ENCODE measurements around the gene MRPL52. TPM values are rescaled to one million over a fixed set of nuclear protein-coding genes. Genes with fewer than 3 reads are reported as not detected.

MRPL52 gene
- total and polyA plus RNA-seq, 2 of the 13 experiments (the other 11 are each of a cell fraction or from before 2014, with no cell fraction given), result 118 to 329 TPM

DNA sequence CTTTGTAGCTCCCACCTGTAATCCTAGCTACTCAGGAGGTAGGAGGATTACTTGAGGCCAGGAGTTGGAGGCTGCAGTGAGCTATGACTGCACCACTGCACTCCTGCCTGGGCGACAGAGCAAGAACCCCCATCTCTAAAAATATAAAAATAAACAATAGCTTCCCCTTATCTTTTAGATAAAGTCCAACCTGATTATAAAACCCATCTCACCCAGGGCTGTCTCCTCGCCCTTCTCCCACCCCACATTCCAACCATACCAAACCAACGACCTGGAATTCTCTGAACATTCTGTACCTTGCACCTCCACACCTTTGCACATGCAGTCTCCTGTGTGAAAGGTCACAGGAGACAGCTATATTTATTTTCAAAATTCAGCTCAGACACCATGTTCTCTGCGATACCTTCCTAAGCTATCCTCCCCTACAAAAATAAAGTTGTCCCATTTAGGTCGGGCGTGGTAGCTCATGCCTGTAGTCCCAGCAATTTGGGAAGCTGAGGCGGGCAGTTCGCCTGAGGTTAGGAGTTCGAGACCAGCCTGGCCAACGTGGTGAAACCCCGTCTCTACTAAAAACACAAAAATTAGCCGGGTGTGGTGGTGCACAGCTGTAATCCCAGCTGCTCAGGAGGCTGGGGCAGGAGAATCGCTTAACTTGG lies 22.1 kb upstream of the MRPL52 start (continued):
- TF ChIP-seq MTF2 (CRISPR knock-in tag; IDR thresholded peaks at IDR 0.05; ENCODE audit: borderline replicate concordance) (no peak), HOXD1 (CRISPR knock-in tag; IDR thresholded peaks at IDR 0.05) (no peak), ZBTB46 (CRISPR knock-in tag; IDR thresholded peaks at IDR 0.05; ENCODE audit: borderline replicate concordance) (no peak), ZNF841 (CRISPR knock-in tag; IDR thresholded peaks at IDR 0.05; ENCODE audit: borderline replicate concordance) (no peak), MXD4 (CRISPR knock-in tag; IDR thresholded peaks at IDR 0.05) (no peak), STAG1 (CRISPR knock-in tag; IDR thresholded peaks at IDR 0.05) (no peak), ZNF784 (CRISPR knock-in tag; IDR thresholded peaks at IDR 0.05; ENCODE audit: borderline replicate concordance) (0 out of 2 replicates have a peak, but pooled peaks have one; percentile 60), SIX4 (CRISPR knock-in tag; IDR thresholded peaks at IDR 0.05) (no peak), CCDC6 (CRISPR knock-in tag; IDR thresholded peaks at IDR 0.05) (no peak), ZNF510 (CRISPR knock-in tag; IDR thresholded peaks at IDR 0.05; ENCODE audit: low read depth) (no peak), ZNF275 (CRISPR knock-in tag; IDR thresholded peaks at IDR 0.05; ENCODE audit: borderline replicate concordance) (no peak), ZNF251 (CRISPR knock-in tag; IDR thresholded peaks at IDR 0.05) (no peak), ZNF180 (CRISPR knock-in tag; IDR thresholded peaks at IDR 0.05; ENCODE audit: borderline replicate concordance, low read depth) (no peak)
- TF ChIP-seq, protein P1, sequence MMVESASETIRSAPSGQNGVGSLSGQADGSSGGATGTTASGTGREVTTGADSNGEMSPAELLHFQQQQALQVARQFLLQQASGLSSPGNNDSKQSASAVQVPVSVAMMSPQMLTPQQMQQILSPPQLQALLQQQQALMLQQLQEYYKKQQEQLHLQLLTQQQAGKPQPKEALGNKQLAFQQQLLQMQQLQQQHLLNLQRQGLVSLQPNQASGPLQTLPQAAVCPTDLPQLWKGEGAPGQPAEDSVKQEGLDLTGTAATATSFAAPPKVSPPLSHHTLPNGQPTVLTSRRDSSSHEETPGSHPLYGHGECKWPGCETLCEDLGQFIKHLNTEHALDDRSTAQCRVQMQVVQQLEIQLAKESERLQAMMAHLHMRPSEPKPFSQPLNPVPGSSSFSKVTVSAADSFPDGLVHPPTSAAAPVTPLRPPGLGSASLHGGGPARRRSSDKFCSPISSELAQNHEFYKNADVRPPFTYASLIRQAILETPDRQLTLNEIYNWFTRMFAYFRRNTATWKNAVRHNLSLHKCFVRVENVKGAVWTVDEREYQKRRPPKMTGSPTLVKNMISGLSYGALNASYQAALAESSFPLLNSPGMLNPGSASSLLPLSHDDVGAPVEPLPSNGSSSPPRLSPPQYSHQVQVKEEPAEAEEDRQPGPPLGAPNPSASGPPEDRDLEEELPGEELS (CRISPR knock-in tag; IDR thresholded peaks at IDR 0.05), result peak; percentile 44; the same call in 1 of the 2 replicates
- TF ChIP-seq, protein P2, sequence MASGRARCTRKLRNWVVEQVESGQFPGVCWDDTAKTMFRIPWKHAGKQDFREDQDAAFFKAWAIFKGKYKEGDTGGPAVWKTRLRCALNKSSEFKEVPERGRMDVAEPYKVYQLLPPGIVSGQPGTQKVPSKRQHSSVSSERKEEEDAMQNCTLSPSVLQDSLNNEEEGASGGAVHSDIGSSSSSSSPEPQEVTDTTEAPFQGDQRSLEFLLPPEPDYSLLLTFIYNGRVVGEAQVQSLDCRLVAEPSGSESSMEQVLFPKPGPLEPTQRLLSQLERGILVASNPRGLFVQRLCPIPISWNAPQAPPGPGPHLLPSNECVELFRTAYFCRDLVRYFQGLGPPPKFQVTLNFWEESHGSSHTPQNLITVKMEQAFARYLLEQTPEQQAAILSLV (CRISPR knock-in tag; IDR thresholded peaks at IDR 0.05; ENCODE audit: borderline replicate concordance), result no peak
- TF ChIP-seq, protein P3, sequence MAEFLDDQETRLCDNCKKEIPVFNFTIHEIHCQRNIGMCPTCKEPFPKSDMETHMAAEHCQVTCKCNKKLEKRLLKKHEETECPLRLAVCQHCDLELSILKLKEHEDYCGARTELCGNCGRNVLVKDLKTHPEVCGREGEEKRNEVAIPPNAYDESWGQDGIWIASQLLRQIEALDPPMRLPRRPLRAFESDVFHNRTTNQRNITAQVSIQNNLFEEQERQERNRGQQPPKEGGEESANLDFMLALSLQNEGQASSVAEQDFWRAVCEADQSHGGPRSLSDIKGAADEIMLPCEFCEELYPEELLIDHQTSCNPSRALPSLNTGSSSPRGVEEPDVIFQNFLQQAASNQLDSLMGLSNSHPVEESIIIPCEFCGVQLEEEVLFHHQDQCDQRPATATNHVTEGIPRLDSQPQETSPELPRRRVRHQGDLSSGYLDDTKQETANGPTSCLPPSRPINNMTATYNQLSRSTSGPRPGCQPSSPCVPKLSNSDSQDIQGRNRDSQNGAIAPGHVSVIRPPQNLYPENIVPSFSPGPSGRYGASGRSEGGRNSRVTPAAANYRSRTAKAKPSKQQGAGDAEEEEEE (CRISPR knock-in tag; IDR thresholded peaks at IDR 0.05; ENCODE audit: borderline replicate concordance), result no peak

Measured in HepG2 (cell line).